GM19463 (cell line): ENCODE data around the gene ICAM5.
"Not testable (repeated sequence)": the region's sequence is repeated elsewhere in the genome, so short reads cannot be mapped to it uniquely, and the experiment has no call there.

Experiments used
- ATAC-seq: cut with Tn5 transposase; IDR thresholded peaks from one replicate; pipeline ENCODE4 v1.9.1; 2021; ENCODE audit warnings: mild to moderate bottlenecking, moderate library complexity; ENCODE audit not compliant: unreplicated experiment

ICAM5 gene

DNA sequence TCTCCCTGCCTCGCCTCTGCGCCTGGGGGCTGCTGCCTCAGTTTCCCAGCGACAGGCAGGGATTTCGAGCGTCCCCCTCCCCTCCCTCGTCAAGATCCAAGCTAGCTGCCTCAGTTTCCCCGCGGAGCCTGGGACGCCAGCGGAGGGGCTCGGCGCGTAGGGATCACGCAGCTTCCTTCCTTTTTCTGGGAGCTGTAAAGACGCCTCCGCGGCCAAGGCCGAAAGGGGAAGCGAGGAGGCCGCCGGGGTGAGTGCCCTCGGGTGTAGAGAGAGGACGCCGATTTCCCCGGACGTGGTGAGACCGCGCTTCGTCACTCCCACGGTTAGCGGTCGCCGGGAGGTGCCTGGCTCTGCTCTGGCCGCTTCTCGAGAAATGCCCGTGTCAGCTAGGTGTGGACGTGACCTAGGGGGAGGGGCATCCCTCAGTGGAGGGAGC, 19.6 kb upstream of the ICAM5 start:
- peak; percentile 24 for ATAC-seq

DNA sequence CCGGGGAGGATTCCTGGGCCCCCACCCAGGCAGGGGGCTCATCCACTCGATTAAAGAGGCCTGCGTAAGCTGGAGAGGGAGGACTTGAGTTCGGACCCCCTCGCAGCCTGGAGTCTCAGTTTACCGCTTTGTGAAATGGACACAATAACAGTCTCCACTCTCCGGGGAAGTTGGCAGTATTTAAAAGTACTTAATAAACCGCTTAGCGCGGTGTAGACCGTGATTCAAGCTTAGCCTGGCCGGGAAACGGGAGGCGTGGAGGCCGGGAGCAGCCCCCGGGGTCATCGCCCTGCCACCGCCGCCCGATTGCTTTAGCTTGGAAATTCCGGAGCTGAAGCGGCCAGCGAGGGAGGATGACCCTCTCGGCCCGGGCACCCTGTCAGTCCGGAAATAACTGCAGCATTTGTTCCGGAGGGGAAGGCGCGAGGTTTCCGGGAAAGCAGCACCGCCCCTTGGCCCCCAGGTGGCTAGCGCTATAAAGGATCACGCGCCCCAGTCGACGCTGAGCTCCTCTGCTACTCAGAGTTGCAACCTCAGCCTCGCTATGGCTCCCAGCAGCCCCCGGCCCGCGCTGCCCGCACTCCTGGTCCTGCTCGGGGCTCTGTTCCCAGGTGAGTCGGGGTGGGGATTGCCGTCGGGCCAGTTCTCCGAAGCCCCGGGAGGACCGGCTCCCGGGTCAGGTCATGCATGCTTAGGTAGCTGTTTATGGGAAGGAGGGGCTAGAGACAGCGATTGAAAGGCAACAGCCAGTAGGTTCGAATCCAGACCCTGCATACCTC, 18.9 kb upstream of the ICAM5 start, which contains the start of gene ICAM1:
Gene ICAM1, plus strand, starts transcription at position 505 of the 779 bp plus-strand sequence. Its CDS starts 40 bp downstream, at position 545.
- ATAC-seq: peak; percentile 48

DNA sequence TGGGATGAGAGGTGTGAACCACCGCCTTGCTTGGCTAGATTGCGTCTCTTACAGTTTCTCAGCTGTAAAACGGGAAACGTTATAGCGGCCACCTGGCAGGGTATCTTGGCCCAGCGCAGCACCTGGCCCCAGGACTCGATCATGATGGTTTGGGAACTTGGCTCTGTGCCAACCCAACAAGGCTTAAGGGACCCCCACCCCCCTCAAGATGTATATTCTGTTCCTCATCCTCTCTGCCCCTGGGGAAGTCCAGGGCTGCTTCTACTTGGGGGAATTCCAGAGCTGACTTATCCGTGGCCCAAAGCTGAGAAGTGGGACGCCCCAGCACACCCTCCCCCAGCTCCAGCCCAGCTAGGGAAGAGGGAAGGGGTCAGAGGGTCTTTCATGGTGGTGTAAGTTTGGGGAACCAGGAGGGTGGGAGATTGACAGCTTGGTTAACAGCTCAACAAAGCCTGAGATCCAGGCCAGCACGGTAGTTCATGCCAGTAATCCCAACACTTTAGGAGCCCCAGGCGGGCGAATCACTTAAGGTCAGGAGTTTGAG, 18.1 kb upstream of the ICAM5 start:
- ATAC-seq: peak; percentile 25

GRCh38 chr19:10274589-10274988, 15.2 kb upstream of the ICAM5 start:
- ATAC-seq: no peak

- ATAC-seq: no peak
Observed at GRCh38 chr19:10277795-10278589, 11.8 kb upstream of the ICAM5 start.

GRCh38 chr19:10278935-10279334, 10.8 kb upstream of the ICAM5 start:
- no peak for ATAC-seq

- no peak for ATAC-seq
Observed at GRCh38 chr19:10279737-10280442, 9.9 kb upstream of the ICAM5 start.

- ATAC-seq: not testable (repeated sequence)
Observed at GRCh38 chr19:10282043-10282442, 7.7 kb upstream of the ICAM5 start.

DNA sequence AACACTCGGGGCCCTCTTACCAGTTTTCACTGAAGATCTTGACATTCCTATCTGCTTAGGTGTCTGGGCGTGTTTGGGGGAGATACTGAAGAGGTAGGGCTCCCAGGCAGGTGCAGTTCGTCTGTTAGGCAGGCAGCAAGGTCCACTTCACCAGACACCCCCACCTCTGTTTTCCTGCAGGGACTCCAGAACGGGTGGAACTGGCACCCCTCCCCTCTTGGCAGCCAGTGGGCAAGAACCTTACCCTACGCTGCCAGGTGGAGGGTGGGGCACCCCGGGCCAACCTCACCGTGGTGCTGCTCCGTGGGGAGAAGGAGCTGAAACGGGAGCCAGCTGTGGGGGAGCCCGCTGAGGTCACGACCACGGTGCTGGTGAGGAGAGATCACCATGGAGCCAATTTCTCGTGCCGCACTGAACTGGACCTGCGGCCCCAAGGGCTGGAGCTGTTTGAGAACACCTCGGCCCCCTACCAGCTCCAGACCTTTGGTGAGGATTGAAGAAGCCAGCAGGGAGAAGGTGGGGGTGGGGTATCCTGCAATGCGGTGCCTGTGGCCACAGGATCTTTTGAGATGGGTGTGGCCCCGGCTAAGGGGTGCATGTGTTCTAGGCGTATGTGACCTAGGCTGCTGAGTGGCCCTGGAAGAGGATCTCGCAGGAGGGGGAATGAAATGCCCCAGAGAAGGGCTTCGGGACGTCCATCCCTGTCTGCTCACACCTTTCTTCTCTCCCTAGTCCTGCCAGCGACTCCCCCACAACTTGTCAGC, 6.3 kb upstream of the ICAM5 start:
- ATAC-seq: no peak

GRCh38 chr19:10284065-10284959, 5.4 kb upstream of the ICAM5 start:
- no peak for ATAC-seq

GRCh38 chr19:10284960-10285278, 4.8 kb upstream of the ICAM5 start:
- no peak for ATAC-seq

DNA sequence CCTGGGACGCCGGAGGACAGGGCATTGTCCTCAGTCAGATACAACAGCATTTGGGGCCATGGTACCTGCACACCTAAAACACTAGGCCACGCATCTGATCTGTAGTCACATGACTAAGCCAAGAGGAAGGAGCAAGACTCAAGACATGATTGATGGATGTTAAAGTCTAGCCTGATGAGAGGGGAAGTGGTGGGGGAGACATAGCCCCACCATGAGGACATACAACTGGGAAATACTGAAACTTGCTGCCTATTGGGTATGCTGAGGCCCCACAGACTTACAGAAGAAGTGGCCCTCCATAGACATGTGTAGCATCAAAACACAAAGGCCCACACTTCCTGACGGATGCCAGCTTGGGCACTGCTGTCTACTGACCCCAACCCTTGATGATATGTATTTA, 4.4 kb upstream of the ICAM5 start:
- no peak for ATAC-seq

GRCh38 chr19:10286803-10287737, 2.7 kb upstream of the ICAM5 start, which contains the start of gene ICAM4:
TSS of gene ICAM4 (plus strand) at chr19:10286955. CDS start at chr19:10287013, 58 bp downstream.
- no peak for ATAC-seq

DNA sequence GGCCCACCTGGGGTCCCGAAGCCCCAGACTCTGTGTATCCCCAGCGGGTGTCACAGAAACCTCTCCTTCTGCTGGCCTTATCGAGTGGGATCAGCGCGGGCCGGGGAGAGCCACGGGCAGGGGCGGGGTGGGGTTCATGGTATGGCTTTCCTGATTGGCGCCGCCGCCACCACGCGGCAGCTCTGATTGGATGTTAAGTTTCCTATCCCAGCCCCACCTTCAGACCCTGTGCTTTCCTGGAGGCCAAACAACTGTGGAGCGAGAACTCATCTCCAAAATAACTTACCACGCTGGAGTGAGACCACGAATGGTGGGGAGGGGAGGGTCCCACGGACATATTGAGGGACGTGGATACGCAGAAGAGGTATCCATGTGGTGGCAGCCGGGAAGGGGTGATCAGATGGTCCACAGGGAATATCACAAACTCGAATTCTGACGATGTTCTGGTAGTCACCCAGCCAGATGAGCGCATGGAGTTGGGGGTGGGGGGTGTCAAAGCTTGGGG, 1.0 kb upstream of the ICAM5 start:
- no peak for ATAC-seq

GRCh38 chr19:10289167-10289835, 451 bp upstream of the ICAM5 start:
- ATAC-seq: no peak

GRCh38 chr19:10290357-10290875, 664 bp downstream of the ICAM5 start:
- no peak for ATAC-seq

DNA sequence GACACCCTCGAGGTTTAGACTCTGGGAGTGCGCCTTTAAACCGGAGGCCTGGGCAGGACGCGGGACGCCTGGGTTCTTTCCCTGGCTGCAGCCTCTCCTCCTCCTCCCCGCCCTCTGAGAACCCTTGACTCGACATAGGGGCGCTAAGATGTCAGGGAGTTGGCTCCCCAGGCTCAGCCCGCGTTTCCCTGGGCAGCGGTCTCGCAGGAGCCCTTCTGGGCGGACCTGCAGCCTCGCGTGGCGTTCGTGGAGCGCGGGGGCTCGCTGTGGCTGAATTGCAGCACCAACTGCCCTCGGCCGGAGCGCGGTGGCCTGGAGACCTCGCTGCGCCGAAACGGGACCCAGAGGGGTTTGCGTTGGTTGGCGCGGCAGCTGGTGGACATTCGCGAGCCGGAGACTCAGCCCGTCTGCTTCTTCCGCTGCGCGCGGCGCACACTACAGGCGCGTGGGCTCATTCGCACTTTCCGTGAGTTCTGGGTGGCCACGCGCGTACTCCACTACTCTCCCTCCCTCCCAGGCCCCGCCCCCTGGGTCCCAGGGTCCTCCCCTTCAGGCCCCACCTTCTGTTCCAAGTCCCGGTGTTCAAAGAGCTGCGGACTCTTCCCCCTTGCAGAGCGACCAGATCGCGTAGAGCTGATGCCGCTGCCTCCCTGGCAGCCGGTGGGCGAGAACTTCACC, 1.3 kb downstream of the ICAM5 start:
- no peak for ATAC-seq
